ENCODE data around the gene TMEM88. TPM values are rescaled to one million over a fixed set of nuclear protein-coding genes. Genes with fewer than 3 reads are reported as not detected.

TMEM88 gene
- total RNA-seq, 1 donor from 2014 or later, result 23.7 TPM

Other genes with a start within 250 kb of the TMEM88 start
- gene FXR2, start 240.2 kb upstream of the TMEM88 start, total RNA-seq (ENCODE audit: unreplicated experiment), result 108 TPM
- 97.3 TPM for gene SAT2, start 227.2 kb upstream of the TMEM88 start, total RNA-seq (ENCODE audit: unreplicated experiment)
- gene SHBG, start 224.9 kb upstream of the TMEM88 start, total RNA-seq (ENCODE audit: unreplicated experiment), result not detected
- gene ATP1B2, start 204.1 kb upstream of the TMEM88 start, total RNA-seq (ENCODE audit: unreplicated experiment), result 11.3 TPM
- 38.2 TPM for gene TP53, start 167.6 kb upstream of the TMEM88 start, total RNA-seq (ENCODE audit: unreplicated experiment)
- gene WRAP53, start 166.6 kb upstream of the TMEM88 start, total RNA-seq (ENCODE audit: unreplicated experiment), result 19.5 TPM
- gene EFNB3, start 149.9 kb upstream of the TMEM88 start, total RNA-seq (ENCODE audit: unreplicated experiment), result 17.9 TPM
- gene DNAH2, start 137.3 kb upstream of the TMEM88 start, total RNA-seq (ENCODE audit: unreplicated experiment), result 0.07 TPM
- gene KDM6B, start 20.8 kb upstream of the TMEM88 start, total RNA-seq (ENCODE audit: unreplicated experiment), result 191 TPM
- 49.7 TPM for gene NAA38, start 2.5 kb downstream of the TMEM88 start, total RNA-seq (ENCODE audit: unreplicated experiment)
- 9.2 TPM for gene CYB5D1, start 2.9 kb downstream of the TMEM88 start, total RNA-seq (ENCODE audit: unreplicated experiment)
- gene CHD3, start 33.7 kb downstream of the TMEM88 start, total RNA-seq (ENCODE audit: unreplicated experiment), result 129 TPM
- 0.49 TPM for gene RNF227, start 61.2 kb downstream of the TMEM88 start, total RNA-seq (ENCODE audit: unreplicated experiment)
- gene KCNAB3, start 74.8 kb downstream of the TMEM88 start, total RNA-seq (ENCODE audit: unreplicated experiment), result 12.3 TPM
- gene TRAPPC1, start 76.9 kb downstream of the TMEM88 start, total RNA-seq (ENCODE audit: unreplicated experiment), result 214 TPM
- 55.7 TPM for gene CNTROB, start 77.1 kb downstream of the TMEM88 start, total RNA-seq (ENCODE audit: unreplicated experiment)
- gene GUCY2D, start 147.5 kb downstream of the TMEM88 start, total RNA-seq (ENCODE audit: unreplicated experiment), result not detected
- gene ALOX15B, start 184.0 kb downstream of the TMEM88 start, total RNA-seq (ENCODE audit: unreplicated experiment), result not detected
- gene ALOX12B, start 232.7 kb downstream of the TMEM88 start, total RNA-seq (ENCODE audit: unreplicated experiment), result not detected